Hepatocyte (in vitro differentiated cells): ENCODE results near the gene ZNF444. TPM values are rescaled to one million over a fixed set of nuclear protein-coding genes. Genes with fewer than 3 reads are reported as not detected.

Experiments
- DNase-seq: peaks from one replicate; pipeline ENCODE4 v3.0.0-alpha.2; 2016; ENCODE audit warnings: low spot score
- H2AFZ ChIP-seq: fragments of 200-600 bp; sonication (generic); 2 replicates; pipeline ENCODE4 v1.6.0; 2016; ENCODE audit warnings: antibody characterized with exemption, mild to moderate bottlenecking
- H3K27ac ChIP-seq: fragments of 200-600 bp; sonication (generic); 2 replicates; pipeline ENCODE4 v1.5.1; 2016; ENCODE audit warnings: mild to moderate bottlenecking
- H3K27me3 ChIP-seq: fragments of 200-600 bp; sonication (generic); 2 replicates; pipeline ENCODE4 v1.6.1; 2016
- H3K36me3 ChIP-seq: fragments of 200-600 bp; sonication (generic); replicated peaks from 2 replicates; pipeline ENCODE4 v1.5.1; 2016; ENCODE audit warnings: low read depth; ENCODE audit not compliant: insufficient read depth
- H3K4me1 ChIP-seq: fragments of 200-600 bp; sonication (generic); 2 replicates; pipeline ENCODE4 v1.5.1; 2016; ENCODE audit warnings: mild to moderate bottlenecking, moderate library complexity; ENCODE audit not compliant: insufficient read depth
- H3K4me2 ChIP-seq: fragments of 200-600 bp; sonication (generic); 2 replicates; pipeline ENCODE4 v1.6.0; 2016
- H3K4me3 ChIP-seq: fragments of 200-600 bp; sonication (generic); 2 replicates; pipeline ENCODE4 v1.5.1; 2016; ENCODE audit warnings: mild to moderate bottlenecking
- H3K79me2 ChIP-seq: fragments of 200-600 bp; sonication (generic); 2 replicates; pipeline ENCODE4 v1.6.0; 2017; ENCODE audit warnings: mild to moderate bottlenecking
- H3K9me2 ChIP-seq: fragments of 200-600 bp; sonication (generic); replicated peaks from 2 replicates; pipeline ENCODE4 v1.6.0; 2017; ENCODE audit warnings: mild to moderate bottlenecking; ENCODE audit not compliant: insufficient read depth
- H3K9me3 ChIP-seq: fragments of 200-600 bp; sonication (generic); 2 replicates; pipeline ENCODE4 v1.5.1; 2016; ENCODE audit warnings: low read depth, mild to moderate bottlenecking
- H4K20me1 ChIP-seq: fragments of 200-600 bp; sonication (generic); 2 replicates; pipeline ENCODE4 v1.6.0; 2016; ENCODE audit warnings: mild to moderate bottlenecking; ENCODE audit not compliant: insufficient read depth, poor library complexity, severe bottlenecking
- EZH2 ChIP-seq: fragments of 200-600 bp; sonication (generic); IDR thresholded peaks from 2 replicates; pipeline ENCODE4 v1.6.1; 2016; ENCODE audit warnings: antibody characterized with exemption, mild to moderate bottlenecking, borderline replicate concordance
- EZH2phosphoT487 ChIP-seq: fragments of 200-600 bp; sonication (generic); IDR thresholded peaks from one replicate; pipeline ENCODE4 v1.6.1; 2018; ENCODE audit warnings: antibody characterized with exemption, mild to moderate bottlenecking, low read depth, moderate library complexity; ENCODE audit not compliant: unreplicated experiment, severe bottlenecking
- WGBS: methylation state at CpG from one replicate; pipeline ENCODE4 v1.1.6; 2016; ENCODE audit warnings: low lambda C conversion rate; ENCODE audit errors: missing lambda C conversion rate; 5-methylcytosine and 5-hydroxymethylcytosine counted together
- polyA plus RNA-seq: library from polyadenylated mRNA; unstranded; fragments of >200 nt; fragmentation: Nextera tagmentation; extraction: Ambion mirVana; gene quantifications from 2 replicates; pipeline ENCODE4 v1.2.1, GENCODE V29; 2016
- total RNA-seq: library from RNA; depleted of rRNA; stranded (reverse); fragments of >200 nt; gene quantifications from 2 replicates; pipeline ENCODE4 v1.2.3, GENCODE V29; 2014
- TF ChIP-seq, protein P1 (sequence below): fragments of 200-600 bp; sonication (generic); IDR thresholded peaks from 2 replicates; pipeline ENCODE4 v1.5.1; 2016; ENCODE audit warnings: antibody characterized with exemption, mild to moderate bottlenecking; ENCODE audit not compliant: poor library complexity

ZNF444 gene
- total and polyA plus RNA-seq, 2 experiments from 2014 or later: 46.6 to 60.2 TPM

DNA sequence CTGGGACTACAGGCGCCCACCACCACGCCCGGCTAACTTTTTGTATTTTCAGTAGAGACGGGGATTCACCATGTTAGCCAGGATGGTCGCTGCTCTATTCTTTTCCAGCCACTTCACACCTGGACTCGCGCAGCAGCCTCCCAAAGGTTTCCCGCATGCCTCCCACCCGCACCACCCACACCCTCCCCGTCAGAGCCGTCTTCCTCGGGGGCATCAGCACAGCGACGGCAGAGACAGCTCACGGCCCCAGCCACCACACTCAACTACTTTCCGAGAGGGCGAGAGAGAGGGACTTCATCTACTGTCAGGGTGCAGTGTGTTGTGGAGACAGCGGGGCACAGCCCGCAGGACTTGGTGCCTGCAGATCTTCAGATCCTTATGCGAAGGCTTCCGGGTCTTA, 25.6 kb upstream of the ZNF444 start:
- Histone ChIP-seq H3K4me1 (peaks cover 44% of the 10 kb centered on the region), H3K9me3 (no peaks in the 10 kb centered on the region), H2AFZ (no peak overlapping the region), H3K36me3 (no peaks in the 10 kb centered on the region), H3K4me3 (no peak overlapping the region), H3K27me3 (no peaks in the 10 kb centered on the region), H3K79me2 (peaks cover 98% of the 10 kb centered on the region), H4K20me1 (peaks cover 93% of the 10 kb centered on the region), H3K9me2 (no peaks in the 10 kb centered on the region), H3K4me2 (no peak overlapping the region), H3K27ac (no peak overlapping the region)
- TF ChIP-seq EZH2 (no peak), EZH2phosphoT487 (no peak)
- TF ChIP-seq, protein P1, sequence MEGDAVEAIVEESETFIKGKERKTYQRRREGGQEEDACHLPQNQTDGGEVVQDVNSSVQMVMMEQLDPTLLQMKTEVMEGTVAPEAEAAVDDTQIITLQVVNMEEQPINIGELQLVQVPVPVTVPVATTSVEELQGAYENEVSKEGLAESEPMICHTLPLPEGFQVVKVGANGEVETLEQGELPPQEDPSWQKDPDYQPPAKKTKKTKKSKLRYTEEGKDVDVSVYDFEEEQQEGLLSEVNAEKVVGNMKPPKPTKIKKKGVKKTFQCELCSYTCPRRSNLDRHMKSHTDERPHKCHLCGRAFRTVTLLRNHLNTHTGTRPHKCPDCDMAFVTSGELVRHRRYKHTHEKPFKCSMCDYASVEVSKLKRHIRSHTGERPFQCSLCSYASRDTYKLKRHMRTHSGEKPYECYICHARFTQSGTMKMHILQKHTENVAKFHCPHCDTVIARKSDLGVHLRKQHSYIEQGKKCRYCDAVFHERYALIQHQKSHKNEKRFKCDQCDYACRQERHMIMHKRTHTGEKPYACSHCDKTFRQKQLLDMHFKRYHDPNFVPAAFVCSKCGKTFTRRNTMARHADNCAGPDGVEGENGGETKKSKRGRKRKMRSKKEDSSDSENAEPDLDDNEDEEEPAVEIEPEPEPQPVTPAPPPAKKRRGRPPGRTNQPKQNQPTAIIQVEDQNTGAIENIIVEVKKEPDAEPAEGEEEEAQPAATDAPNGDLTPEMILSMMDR: no peak
- 95% methylated on average over 12 of the region's 21 CpGs for WGBS
- no peak for DNase-seq

DNA sequence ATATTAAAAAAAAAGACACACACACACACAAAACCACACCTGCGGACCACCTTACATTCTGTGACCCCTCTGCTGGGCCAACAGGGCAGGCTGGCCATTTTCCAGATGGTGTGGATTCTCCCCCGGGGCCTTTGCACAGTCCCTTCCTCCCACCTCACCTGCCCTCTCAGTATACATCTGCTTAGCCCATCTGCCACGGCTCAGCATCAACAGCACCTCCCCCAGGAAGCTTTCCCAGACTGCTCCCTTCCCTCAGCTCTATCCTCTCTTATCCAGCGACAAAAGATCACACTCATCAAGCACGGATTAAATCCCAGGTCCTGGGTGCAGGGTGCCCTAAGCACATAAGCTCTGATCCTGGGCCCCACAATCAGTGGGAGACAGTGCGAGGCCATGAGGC, 24.5 kb upstream of the ZNF444 start:
- H3K4me3 ChIP-seq: no peak overlapping the region
- no peak for TF ChIP-seq EZH2phosphoT487
- TF ChIP-seq EZH2: no peak
- TF ChIP-seq, protein P1: no peak
- H3K9me2 ChIP-seq: no peaks in the 10 kb centered on the region
- no peaks in the 10 kb centered on the region for H3K36me3 ChIP-seq
- H3K4me1 ChIP-seq: peaks cover 32% of the 10 kb centered on the region
- H2AFZ ChIP-seq: no peak overlapping the region
- H3K4me2 ChIP-seq: no peak overlapping the region
- peaks cover 89% of the 10 kb centered on the region for H3K79me2 ChIP-seq
- H3K27ac ChIP-seq: no peak overlapping the region
- WGBS: 89% methylated on average over 6 of the region's 6 CpGs
- H3K27me3 ChIP-seq: no peaks in the 10 kb centered on the region
- H3K9me3 ChIP-seq: no peaks in the 10 kb centered on the region
- H4K20me1 ChIP-seq: peaks cover 83% of the 10 kb centered on the region
- no peak for DNase-seq

DNA sequence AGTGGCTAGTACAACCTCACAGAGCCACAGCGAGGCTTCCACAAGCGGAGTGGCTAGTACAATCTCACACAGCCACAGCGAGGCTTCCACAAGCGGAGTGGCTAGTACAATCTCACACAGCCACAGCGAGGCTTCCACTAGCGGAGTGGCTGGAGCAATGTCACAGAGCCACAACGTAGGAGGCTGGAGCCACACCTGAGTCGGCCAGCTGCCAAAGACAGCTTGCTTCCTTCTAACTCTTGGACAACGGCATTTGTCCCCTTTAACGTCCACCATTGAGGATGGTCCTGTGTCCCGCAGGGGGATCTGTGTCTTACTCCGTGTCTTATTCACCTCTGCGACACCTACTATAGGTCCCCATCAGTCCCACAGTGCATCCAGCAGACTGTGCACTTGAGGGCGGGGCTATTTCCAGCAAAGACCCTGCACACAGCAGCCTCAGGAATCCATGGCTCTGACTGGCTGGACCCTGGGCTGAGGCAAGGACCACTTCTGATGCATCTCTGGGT, 23.7 kb upstream of the ZNF444 start:
- peaks cover 25% of the 10 kb centered on the region for H3K4me1 ChIP-seq
- H3K27me3 ChIP-seq: no peaks in the 10 kb centered on the region
- no peak overlapping the region for H3K4me3 ChIP-seq
- H3K36me3 ChIP-seq: no peaks in the 10 kb centered on the region
- WGBS: 94% methylated on average over 14 of the region's 14 CpGs
- peaks cover 75% of the 10 kb centered on the region for H4K20me1 ChIP-seq
- DNase-seq: no peak
- peaks cover 81% of the 10 kb centered on the region for H3K79me2 ChIP-seq
- H3K9me2 ChIP-seq: no peaks in the 10 kb centered on the region
- H3K27ac ChIP-seq: no peak overlapping the region
- H2AFZ ChIP-seq: no peak overlapping the region
- no peak for TF ChIP-seq EZH2phosphoT487
- no peak for TF ChIP-seq EZH2
- TF ChIP-seq, protein P1: no peak
- H3K9me3 ChIP-seq: no peaks in the 10 kb centered on the region
- H3K4me2 ChIP-seq: no peak overlapping the region

DNA sequence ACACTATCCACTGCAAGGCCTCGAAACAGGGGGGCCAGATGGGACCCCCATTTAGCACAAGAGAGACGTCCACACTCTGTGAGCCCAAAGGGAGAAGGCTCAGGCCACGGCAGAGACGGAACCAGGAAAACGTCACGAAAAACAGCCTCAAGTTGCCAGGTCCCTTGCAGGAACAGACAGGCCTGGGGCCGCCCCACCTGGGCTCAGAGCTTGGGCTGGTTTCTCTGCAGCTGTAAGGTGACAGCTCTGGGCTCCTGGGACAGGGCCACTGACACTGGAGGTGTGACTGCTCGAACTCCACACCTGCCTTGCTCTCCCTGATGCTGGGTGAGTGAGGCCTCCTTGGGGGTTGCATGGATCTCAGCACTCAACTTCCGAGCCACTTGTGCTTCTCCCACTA, 23.2 kb upstream of the ZNF444 start:
- Histone ChIP-seq H3K27me3 (no peaks in the 10 kb centered on the region), H2AFZ (no peak overlapping the region), H3K4me1 (peaks cover 20% of the 10 kb centered on the region), H3K79me2 (peaks cover 76% of the 10 kb centered on the region), H3K4me2 (no peak overlapping the region), H4K20me1 (peaks cover 70% of the 10 kb centered on the region), H3K4me3 (no peak overlapping the region), H3K9me2 (no peaks in the 10 kb centered on the region), H3K36me3 (no peaks in the 10 kb centered on the region), H3K27ac (no peak overlapping the region), H3K9me3 (no peaks in the 10 kb centered on the region)
- no peak for TF ChIP-seq EZH2phosphoT487
- TF ChIP-seq, protein P1: no peak
- no peak for TF ChIP-seq EZH2
- DNase-seq: no peak
- 92% methylated on average over 8 of the region's 9 CpGs for WGBS
